Globus pallidus (tissue), 1 donor: Measurements from ENCODE around the gene ZNF566.
"Not testable (repeated sequence)": the region's sequence is repeated elsewhere in the genome, so short reads cannot be mapped to it uniquely, and the experiment has no call there.

Source experiments
- DNase-seq: peaks from one replicate; pipeline ENCODE4 v3.0.0-alpha.2; 2015; ENCODE audit warnings: low spot score

ZNF566 gene

DNA sequence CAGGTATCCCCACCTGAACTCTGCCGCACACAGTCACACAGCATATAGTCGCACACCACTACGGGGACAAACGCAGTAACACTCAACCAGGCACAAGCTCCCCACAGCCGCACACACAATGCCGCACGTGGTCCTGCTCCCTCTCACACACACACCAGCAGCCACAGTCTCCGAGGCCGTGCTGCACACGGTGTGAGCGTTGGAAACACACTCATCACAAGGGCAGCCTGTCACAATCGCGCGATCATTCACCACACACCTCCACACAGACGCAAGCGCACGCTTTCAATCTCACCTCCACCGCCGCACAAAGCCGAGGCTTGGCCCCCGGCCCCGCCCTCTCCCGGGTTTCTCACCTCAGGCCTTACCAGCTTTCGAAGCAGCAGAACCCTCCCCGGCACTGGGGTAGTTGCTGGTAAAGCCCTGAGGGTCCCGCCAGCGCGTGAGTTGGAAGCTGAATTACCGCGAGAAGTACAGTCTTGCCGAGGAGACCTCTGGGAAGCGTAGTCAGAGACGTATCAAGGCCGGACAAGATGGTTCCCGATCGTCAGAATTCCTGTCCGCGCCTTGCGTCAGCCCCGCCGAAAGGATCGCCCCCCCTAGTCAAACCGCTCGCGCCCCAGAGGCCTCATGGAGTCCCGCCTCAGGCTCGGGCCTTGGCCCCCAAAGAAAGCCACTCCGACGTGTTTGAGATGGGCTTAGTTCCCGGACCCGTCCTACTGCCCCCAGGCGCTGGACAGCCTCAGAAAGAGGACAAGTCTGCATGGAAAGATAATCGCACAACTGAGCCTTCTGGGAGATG is at the start of gene ZNF566:
ZNF566 (minus strand) TSS at position 444 of the 802 bp plus-strand sequence. CDS start 13,004 bp downstream, outside the sequence.
- DNase-seq = peak; percentile 92

GRCh38 chr19:36528921-36529518 is 39.7 kb upstream of the ZNF566 start:
- DNase-seq = no peak

GRCh38 chr19:36528194-36528920 is 39.0 kb upstream of the ZNF566 start, which contains the start of gene ZNF260:
TSS of gene ZNF260 (minus strand) at chr19:36528271. CDS start at chr19:36515238, 13,033 bp downstream.
- DNase-seq = peak; percentile 99

- DNase-seq = no peak
These were observed 38.5 kb upstream of the ZNF566 start for GRCh38 chr19:36527873-36528193.

DNA sequence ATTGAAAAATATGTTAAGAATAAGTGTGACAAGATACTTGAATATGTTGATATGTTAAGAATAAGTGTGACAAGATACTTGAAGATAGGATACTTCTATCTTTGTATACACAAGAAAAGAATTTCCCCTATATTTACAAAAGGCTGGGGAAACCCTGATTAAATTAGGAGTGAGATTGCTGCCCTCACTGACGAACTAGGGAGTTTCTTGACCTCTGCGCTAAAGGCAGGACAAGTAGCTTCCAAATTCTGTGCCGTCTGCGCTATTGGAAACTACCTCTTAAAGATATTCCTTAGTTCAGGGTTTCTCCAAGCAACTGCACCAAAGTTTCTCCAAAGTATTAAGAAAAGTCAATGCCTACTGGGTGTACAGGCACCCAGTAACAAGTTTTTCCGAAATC is 38.0 kb upstream of the ZNF566 start:
- no peak for DNase-seq

DNA sequence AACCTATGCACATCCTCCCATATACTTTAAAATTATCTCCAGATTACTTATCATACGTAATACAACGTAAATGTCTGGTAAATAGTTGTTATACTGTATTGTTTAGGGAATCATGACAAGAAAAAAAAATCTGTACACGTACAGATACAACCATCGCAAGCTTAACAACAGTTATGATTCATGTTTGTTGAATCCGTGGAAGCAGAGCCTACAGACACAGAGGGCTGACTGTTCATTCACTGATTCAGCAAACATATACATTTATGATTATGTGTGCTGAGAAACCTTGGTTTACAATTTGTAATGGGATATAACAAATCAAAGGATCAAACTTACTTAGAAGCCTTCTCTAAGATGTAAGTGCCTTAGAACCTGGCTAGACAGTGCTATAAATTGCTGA is 37.2 kb upstream of the ZNF566 start:
- DNase-seq = no peak

GRCh38 chr19:36524617-36525016 is 35.3 kb upstream of the ZNF566 start:
- no peak for DNase-seq

DNA sequence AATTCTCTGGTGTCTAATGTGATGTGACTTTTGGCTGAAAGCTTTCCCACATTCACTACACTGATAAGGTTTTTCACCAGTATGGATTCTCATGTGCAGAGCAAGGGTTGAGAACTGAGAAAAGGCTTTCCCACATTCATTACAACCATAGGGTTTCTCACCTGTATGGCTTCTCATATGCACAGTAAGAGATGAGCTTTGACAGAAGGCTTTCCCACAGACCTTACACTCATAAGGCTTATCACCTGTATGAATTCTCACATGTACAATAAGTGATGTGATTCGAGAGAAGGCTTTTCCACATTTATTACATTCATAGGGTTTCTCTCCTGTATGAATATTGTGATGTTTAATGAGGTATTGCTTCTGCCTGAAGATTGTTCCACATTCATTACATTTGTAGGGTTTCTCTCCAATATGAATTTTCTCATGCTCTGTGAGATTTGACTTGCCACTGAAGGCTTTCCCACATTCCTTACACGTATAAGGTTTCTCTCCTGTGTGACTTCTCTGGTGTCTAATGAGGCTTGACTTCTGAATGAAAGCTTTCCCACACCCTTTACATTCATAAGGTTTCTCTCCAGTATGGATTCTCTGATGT is 24.8 kb upstream of the ZNF566 start:
- no peak for DNase-seq

DNA sequence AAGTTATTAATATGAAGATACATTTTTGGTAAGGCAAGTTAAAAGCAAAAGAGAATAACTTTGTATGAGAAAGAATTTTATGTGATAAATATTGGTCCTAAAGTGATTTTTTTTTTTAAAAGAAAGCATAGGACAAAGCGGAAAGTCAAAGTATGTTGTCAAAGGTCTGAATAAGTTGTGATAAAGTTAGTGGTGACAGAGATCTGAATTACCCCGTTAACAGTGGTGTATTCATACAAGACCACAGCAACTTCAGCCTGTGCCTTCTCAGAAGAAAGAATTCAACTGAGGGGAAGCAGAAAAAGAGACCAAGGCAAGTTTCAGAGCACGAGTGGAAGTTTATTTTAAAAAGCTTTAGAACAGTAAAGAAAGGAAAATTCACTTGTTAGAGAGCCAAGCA is 19.0 kb upstream of the ZNF566 start:
- no peak for DNase-seq

DNA sequence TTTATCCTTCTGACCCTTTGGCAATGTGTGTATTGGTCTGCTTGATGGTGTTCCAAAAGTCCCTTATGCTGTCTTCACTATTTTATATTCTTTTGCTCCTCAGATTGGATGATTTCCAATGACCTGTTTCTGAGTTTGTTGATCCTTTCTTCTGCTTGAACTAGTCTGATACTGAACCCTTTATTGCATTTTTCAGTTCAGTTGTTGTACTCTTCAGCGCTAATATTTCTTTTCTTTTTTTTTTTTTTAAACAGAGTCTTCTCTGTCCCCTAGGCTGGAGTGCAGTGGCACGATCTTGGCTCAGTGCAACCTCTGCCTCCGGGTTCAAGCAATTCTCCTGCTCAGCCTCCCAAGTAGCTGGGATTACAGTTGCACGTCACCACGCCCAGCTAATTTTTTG is 12.6 kb upstream of the ZNF566 start:
- no peak for DNase-seq

GRCh38 chr19:36497001-36497400 is 7.6 kb upstream of the ZNF566 start:
- no peak for DNase-seq

- peak; percentile 68 for DNase-seq
These were observed 3.5 kb upstream of the ZNF566 start for GRCh38 chr19:36492689-36493453.

DNA sequence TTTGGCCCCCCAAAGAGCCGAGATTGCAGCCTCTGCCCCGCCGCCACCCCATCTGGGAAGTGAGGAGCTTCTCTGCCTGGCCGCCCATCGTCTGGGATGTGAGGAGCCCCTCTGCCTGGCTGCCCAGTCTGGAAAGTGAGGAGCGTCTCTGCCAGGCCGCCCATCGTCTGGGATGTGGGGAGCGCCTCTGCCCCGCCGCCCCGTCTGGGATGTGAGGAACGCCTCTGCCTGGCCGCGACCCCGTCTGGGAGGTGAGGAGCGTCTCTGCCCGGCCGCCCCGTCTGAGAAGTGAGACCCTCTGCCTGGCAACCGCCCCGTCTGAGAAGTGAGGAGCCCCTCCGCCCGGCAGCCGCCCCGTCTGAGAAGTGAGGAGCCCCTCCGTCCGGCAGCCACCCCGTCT is 1.5 kb upstream of the ZNF566 start:
- DNase-seq = not testable (repeated sequence)

DNA sequence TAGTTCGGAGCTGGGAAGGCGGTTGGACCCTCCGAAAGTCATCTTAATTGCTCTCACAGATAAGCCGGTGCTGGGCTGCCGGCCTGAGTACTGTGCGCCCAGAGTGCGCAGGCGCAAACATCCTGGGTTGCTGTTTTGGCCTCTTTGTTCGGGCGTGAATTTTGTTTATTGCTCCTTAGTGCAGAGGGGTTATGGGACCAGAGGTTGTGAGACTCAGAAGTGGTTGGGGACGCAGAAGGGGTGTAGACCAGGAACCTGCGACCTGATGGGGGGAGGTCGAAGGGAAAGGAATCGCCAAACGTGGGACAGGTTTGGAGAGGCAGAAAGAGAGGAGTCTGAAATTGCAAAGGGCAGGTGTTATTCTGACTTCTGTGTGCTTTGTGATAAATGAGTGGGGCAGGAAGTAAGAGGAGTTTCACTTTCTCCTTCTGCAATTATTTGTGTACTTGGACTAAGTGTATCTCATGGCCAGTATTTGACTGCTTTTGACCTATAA is 607 bp upstream of the ZNF566 start:
- DNase-seq = no peak

DNA sequence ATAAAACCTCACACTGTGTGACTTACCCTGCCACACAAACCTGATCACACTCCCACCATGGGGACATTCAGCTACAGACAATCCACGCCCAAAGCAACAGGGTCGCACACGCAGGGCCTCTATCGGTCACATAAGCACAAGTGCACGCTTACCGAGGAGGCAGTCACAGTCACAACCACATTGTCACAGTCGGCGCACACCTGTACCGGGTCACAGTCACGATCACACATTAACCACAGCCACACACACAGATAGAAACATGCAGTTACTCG is 579 bp downstream of the ZNF566 start:
- DNase-seq = no peak

GRCh38 chr19:36488118-36488845 is 1.1 kb downstream of the ZNF566 start:
- DNase-seq = no peak

- no peak for DNase-seq
These were observed 5.7 kb downstream of the ZNF566 start for GRCh38 chr19:36483653-36484052.

- DNase-seq = peak; percentile 18
These were observed 6.5 kb downstream of the ZNF566 start for GRCh38 chr19:36482876-36483275.

DNA sequence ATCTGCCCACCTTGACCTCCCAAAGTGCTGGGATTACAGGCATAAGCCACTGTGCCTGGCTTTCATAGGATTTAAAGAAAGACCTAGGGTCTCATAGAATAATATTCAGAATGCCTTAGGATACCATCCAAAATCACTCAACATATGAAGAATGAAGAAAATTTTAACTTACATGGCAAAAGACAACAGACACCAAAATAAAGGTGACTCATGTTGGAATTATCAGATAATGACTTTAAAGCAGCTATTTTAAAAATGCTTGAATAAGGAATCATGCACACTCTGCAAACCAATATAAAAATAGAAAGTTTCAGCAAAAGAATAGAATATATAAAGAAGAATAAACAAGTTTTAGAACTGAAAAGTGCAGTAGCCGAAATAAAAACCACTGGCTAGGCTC is 29.3 kb downstream of the ZNF566 start:
- DNase-seq = no peak

- no peak for DNase-seq
These were observed 32.5 kb downstream of the ZNF566 start for GRCh38 chr19:36456831-36457230.

DNA sequence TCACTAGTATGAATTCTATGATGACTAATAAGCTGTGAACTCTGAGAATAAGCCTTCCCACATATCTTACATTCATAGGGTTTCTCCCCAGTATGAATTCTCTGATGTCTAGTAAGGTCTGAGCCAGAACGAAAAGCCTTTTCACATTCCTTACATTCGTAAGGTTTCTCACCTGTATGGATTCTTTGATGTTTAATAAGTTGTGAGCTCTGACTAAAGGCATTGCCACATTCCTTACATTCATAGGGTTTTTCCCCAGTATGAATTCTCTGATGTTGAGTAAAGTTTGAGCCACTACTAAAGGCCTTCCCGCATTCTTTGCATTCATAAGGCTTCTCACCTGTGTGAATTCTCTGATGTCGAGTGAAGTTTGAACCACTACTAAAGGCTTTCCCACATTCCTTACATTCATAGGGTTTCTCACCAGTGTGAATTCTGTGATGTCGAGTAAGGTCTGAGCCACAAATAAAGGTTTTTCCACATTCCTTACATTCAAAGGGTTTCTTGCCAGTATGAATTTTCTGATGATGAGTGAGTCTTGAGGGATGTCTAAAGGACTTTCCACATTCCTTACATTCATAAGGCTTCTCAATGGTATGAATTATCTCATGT is 40.2 kb downstream of the ZNF566 start:
- no peak for DNase-seq
